Measurements from ENCODE around the gene TGM6. TPM values are rescaled to one million over a fixed set of nuclear protein-coding genes. Genes with fewer than 3 reads are reported as not detected.

Gene TGM6
- total RNA-seq, result not detected

DNA sequence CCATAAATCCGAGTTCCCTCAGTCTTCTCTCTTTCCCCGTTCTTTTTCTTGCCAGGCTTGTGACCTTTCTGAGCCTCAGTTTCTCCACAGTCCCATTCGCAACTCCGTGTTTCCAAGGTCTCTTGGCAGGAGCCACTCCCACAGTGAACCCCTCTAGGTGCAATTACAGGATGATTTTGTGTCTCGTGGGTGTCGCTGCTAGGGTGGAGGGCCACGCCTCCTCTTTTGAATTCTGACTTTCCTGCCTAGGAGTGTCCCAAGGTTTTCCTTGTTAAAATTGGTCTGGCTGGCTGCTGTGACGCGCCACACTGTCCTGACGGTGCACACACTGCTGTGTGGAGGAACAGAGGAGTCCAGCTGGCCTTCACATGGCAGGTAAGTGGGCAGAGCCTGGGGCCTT, at the start of gene TGM6:
TGM6 (plus strand) TSS at position 301 of the 400 bp plus-strand sequence; CDS start at position 369, 68 bp downstream.

DNA sequence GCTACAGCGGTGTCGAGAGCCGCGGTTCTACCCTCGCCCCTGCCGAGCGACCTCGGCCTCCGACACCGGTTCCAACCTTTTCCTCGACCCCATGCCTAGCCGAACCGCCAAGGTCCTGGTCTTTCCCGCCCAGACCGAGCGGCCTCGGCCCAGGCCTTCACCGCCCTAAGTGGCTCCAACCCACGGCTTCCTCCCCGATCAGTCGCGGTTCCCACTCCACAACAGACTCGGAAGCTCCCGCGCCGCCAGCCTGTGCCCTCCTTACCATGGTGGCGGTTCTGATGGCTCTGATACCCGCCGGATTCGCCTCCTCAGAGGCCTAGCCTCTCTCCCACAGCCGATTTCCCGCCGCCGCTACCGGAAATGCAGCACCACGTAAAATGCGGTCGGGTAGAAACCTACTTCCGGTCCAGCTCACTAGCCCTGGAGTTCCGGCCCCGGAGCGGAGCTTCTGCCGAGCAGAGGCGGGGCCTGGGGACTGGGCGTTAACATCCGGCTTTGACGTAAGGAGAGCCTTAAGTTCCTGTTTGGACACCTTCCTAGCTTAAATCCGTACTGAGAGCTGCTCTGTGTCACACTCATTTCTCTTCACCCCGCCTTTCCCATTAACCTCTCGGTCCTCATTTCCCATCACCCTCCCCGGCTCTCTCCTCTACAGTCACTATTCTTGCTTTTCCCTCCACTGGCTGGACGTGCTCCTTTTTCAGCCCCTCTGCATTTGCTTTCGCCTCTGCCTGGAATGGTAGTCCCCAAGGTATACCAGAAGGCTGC, 89.9 kb downstream of the TGM6 start, which contains the start of gene SNRPB:
SNRPB (minus strand) TSS at position 367 of the 771 bp plus-strand sequence; CDS start at position 268, 99 bp downstream.

Small RNA genes lying within 50 kb of the gene (small RNA-seq; reads per million reads assigned to genes)
- gene RF00019, result not detected

Other genes starting within 250 kb of the TGM6 start
- gene TGM3, start 84.9 kb upstream of the TGM6 start, total RNA-seq, result 0.46 TPM
- gene SNRPB, start 89.9 kb downstream of the TGM6 start, total RNA-seq, result 34.4 TPM
- 18.0 TPM for gene ZNF343, start 128.0 kb downstream of the TGM6 start, total RNA-seq
- 3.5 TPM for gene TMC2, start 155.7 kb downstream of the TGM6 start, total RNA-seq